BE2C (cell line): Measurements from ENCODE around the gene IGFBP2.

Source experiments
- DNase-seq: peaks from one replicate; pipeline ENCODE4 v3.0.0-alpha.2; 2020
- H3K27me3 ChIP-seq: fragments of 250-450 bp; sonication (Bioruptor Pico); 2 replicates; pipeline ENCODE4 v1.5.1; 2020; ENCODE audit warnings: mild to moderate bottlenecking
- H3K36me3 ChIP-seq: fragments of 250-450 bp; sonication (Bioruptor Pico); 2 replicates; pipeline ENCODE4 v1.5.1; 2020; ENCODE audit warnings: mild to moderate bottlenecking
- H3K4me1 ChIP-seq: fragments of 250-450 bp; sonication (Bioruptor Pico); 2 replicates; pipeline ENCODE4 v1.5.1; 2020
- H3K4me3 ChIP-seq: 2 replicates; pipeline ENCODE4 v1.5.1; 2011; ENCODE audit warnings: low read depth, low read length
- H3K9me3 ChIP-seq: fragments of 250-450 bp; sonication (Bioruptor Pico); 2 replicates; pipeline ENCODE4 v1.5.1; 2020
- TF ChIP-seq, protein P1 (sequence below): IDR thresholded peaks from 2 replicates; pipeline ENCODE4 v1.5.1; 2012; ENCODE audit warnings: mild to moderate bottlenecking, low read depth, low read length

Gene IGFBP2

DNA sequence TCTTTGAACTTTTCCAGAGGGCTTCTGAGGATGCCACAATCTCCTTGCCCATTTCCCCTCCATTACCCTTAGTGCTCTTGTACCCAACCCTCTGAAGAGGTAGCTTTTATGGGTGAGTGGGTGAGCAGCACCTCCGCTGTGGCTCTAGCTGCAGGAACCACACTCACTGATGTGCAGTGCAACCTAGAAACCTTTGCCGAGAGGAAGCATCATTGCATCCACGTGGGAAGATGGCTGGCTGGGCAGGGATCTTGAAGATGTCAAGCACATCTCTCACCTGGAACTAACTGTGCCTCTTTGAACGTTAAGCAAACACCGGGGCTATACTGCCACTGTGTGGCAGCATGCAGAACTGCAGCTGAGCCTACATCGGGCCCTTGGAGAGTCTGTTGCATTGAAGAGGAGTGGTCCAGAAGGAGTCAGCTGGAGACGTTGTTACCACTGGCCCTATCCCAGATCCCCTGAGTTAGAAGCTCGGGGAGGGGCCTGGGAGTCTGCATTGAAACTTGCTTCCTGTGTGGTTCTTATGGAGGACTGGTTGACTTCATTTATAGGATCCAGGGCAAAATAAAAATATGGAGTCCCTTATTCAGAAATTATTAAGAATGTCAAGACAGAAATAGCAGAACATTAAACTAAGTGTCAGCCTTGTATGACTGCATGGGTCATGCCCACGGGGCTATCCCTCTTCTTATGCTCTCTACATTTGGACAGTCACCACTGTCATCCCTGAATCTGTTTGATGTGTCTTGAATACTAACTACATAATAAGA, 33.4 kb downstream of the IGFBP2 start:
- TF ChIP-seq, protein P1, sequence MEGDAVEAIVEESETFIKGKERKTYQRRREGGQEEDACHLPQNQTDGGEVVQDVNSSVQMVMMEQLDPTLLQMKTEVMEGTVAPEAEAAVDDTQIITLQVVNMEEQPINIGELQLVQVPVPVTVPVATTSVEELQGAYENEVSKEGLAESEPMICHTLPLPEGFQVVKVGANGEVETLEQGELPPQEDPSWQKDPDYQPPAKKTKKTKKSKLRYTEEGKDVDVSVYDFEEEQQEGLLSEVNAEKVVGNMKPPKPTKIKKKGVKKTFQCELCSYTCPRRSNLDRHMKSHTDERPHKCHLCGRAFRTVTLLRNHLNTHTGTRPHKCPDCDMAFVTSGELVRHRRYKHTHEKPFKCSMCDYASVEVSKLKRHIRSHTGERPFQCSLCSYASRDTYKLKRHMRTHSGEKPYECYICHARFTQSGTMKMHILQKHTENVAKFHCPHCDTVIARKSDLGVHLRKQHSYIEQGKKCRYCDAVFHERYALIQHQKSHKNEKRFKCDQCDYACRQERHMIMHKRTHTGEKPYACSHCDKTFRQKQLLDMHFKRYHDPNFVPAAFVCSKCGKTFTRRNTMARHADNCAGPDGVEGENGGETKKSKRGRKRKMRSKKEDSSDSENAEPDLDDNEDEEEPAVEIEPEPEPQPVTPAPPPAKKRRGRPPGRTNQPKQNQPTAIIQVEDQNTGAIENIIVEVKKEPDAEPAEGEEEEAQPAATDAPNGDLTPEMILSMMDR = peak; percentile 100
- no peak overlapping the region for H3K4me3 ChIP-seq
- peak; percentile 72 for DNase-seq
- H3K9me3 ChIP-seq = no peaks in the 10 kb centered on the region
- no peaks in the 10 kb centered on the region for H3K27me3 ChIP-seq
- peaks cover 14% of the 10 kb centered on the region for H3K36me3 ChIP-seq
- peaks cover 22% of the 10 kb centered on the region for H3K4me1 ChIP-seq

DNA sequence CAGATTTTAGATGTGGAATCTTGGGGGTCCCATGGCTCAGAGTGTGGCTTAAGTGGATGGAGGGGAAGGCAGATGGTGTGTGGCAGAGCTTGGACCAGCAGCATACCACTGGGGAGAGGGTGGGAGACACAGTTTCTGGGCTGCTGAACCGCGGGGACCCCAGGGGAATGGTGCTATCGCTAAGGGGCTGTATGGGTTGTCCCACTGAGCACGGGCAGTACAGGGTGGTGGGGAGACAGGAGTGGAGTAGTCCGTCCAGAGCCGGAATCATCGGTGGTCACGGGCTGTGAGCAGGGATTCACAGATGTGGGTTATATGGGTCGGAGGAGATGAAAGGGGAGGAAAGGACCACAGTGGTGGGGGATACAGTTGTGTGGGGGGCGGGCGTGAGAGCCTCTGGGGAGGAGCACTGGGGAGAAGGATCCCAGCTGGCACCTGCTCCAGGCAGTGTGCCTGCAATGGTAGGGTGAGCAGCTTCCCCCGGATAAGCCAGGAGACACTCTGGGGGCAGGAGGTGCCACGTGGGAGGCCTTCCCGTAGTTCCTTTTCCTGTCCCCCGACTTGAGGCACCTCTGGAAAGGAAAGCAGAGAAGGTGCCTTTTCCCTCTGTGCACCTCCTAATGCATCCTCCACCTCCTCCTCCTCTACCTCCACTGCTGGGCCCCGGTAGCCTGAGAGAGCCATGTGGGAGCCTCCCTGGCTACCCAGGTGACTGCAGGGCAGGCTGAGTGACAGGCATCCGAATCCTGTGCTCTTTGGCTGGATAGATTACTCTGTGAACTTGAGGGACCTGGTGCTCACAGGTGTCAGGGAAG, 37.3 kb downstream of the IGFBP2 start:
- H3K4me3 ChIP-seq = no peak overlapping the region
- H3K9me3 ChIP-seq = no peaks in the 10 kb centered on the region
- no peak for DNase-seq
- TF ChIP-seq, protein P1 = no peak
- H3K4me1 ChIP-seq = peaks cover 10% of the 10 kb centered on the region
- H3K27me3 ChIP-seq = no peaks in the 10 kb centered on the region
- H3K36me3 ChIP-seq = no peaks in the 10 kb centered on the region

DNA sequence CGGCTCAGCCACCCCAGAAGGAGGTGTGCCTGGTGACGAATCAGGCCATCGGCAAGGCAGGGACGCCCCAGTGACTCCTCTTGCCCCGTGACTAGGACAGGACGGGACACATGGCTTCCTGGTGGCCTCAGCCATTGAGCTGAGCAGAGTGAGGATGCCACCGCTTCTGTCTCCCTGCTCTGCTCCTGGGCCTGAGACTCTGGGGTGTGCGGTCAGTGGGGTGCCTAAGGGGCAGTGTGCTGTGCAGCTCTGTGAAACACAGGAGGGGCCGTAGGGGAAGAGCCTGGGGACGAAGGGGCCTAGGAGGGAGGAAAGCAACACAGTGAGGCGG, 37.8 kb downstream of the IGFBP2 start:
- Histone ChIP-seq H3K4me3 (no peak overlapping the region), H3K36me3 (no peaks in the 10 kb centered on the region), H3K27me3 (no peaks in the 10 kb centered on the region), H3K9me3 (no peaks in the 10 kb centered on the region), H3K4me1 (peaks cover 8% of the 10 kb centered on the region)
- DNase-seq = no peak
- TF ChIP-seq, protein P1 = no peak

DNA sequence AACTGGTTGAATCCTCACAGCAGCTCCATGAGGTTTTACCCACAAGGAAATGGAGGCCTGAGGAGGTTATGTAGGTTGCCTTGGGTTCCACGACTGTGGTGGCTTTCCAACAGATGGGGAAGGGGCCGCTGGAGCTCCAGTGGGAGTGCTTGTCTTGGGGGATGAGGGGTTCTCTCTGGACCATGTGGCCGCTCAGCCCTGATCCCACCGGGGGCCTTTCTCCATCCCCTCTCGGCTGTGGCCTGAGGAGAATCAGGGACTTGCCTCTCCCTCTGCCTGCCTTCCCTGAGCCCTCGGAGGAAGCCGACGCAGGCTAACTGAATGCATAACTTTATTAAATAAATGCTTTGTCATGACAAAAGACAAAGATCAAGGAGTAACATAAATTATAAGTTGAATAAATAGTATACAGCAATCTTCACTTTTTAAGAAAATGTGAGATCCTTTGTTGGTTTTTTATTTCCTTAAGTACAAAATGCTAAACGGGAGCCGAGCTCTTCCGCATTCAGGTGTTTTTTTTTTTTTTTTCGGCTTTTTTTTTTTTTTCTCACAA, 38.6 kb downstream of the IGFBP2 start:
- TF ChIP-seq, protein P1 = no peak
- Histone ChIP-seq H3K27me3 (no peaks in the 10 kb centered on the region), H3K36me3 (no peaks in the 10 kb centered on the region), H3K4me3 (no peak overlapping the region), H3K4me1 (peaks cover 6% of the 10 kb centered on the region; the same call in 1 of the 2 replicates), H3K9me3 (no peaks in the 10 kb centered on the region)
- DNase-seq = no peak

DNA sequence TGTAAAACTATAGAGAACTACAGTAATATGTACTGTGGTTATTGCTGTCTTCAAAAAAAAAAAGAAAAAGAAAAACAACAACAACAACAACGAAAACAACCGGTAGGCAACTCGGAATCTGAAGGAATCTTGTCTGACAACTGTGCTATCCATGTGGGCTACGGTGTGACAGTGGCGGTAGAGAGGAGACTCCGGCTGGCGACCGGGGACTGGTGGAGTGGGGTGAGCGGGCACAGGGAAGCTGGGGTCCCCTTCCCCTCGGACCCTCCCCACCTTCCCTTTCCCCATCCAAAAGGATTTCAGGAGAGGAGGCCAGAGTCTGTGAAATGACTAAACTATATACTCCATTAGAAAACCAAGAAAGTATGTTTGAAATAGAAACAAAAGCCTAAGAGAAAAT, 39.2 kb downstream of the IGFBP2 start:
- peaks cover 6% of the 10 kb centered on the region; the same call in 1 of the 2 replicates for H3K4me1 ChIP-seq
- no peak overlapping the region for H3K4me3 ChIP-seq
- no peaks in the 10 kb centered on the region for H3K36me3 ChIP-seq
- H3K9me3 ChIP-seq = no peaks in the 10 kb centered on the region
- TF ChIP-seq, protein P1 = no peak
- no peaks in the 10 kb centered on the region for H3K27me3 ChIP-seq
- no peak for DNase-seq
